ENCODE data around the gene FGB. TPM values are rescaled to one million over a fixed set of nuclear protein-coding genes. Genes with fewer than 3 reads are reported as not detected.

The FGB gene
- total and polyA plus RNA-seq, 2 donors (not counting 1 experiment from before 2014, with no cell fraction given), result not detected

DNA sequence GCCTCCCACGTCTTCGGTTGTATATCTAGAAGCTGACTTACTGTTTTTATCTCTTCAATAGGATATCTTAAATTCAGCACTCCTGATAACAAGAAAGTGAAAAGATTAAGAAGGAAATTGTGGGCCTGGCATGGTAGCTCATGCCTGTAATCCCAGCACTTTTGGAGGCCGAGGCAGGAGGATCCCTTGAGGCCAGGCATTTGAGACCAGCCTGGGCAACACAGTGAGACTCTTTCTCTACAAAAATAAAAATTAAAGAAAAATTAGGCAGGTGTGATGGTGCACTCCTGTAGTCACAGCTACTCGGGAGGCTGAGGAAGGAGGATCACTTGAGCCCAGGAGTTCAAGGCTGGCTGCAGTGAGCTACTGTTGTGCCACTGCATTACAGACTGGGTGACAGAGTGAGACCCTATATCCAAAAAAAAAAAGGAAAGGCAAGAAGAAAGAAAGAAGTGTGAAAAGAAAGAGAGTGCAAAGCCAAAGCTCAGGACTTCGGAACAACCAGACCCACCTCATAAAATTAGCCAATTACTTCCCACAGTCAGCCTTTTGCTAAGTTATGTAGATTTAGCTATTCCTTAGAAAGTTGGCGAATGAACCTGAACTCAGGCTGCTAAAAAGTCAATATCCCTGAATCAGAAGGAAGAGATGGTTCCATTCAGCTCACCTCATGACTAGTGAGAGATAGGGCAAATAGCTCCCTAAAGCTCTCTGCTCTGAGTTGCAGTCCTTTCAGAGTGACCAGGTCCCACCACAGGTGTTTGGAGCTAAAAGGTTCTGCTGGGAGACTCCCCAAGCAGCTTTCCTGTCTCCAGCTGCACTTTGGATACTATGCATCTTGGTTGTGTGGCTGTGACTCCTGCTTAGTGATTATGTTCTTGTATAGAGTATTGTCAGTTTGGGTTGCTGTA is 40.5 kb downstream of the FGB start:
- WGBS (ENCODE audit: insufficient coverage), result 70% methylated on average over 2 of the region's 6 CpGs
- H2AFZ ChIP-seq (ENCODE audit: insufficient read depth, low read depth, low read length, poor library complexity, severe bottlenecking), result no peak overlapping the region

More for the DNA sequence above, 40.5 kb downstream of the FGB start:
- no peak overlapping the region for H3K9ac ChIP-seq (ENCODE audit: low read length)
- no peak overlapping the region for H3K27ac Mint-ChIP-seq
- H3K27ac ChIP-seq (ENCODE audit: low read length in 2 of 2), result no peak overlapping the region
- POLR2A ChIA-PET, result no interaction called here
- H3K4me1 Mint-ChIP-seq, result no peaks in the 10 kb centered on the region
- ATAC-seq (ENCODE audit: low read depth) (no peak), DNase-seq (no peak)
- no peak overlapping the region for H3K4me3 ChIP-seq (ENCODE audit: control extremely low read depth in 1 of 5, extremely low read depth in 1 of 5, insufficient read depth in 1 of 5, low read depth in 2 of 5, low read length in 4 of 5)
- H3K4me1 ChIP-seq (ENCODE audit: control insufficient read depth in 2 of 2, insufficient read depth in 2 of 2, low read length in 2 of 2), result no peaks in the 10 kb centered on the region
- H3K9me3 Mint-ChIP-seq (ENCODE audit: insufficient read depth), result no peaks in the 10 kb centered on the region
- H3K9me3 ChIP-seq (ENCODE audit: control extremely low read depth in 1 of 3, control insufficient read depth in 2 of 3, insufficient read depth in 1 of 3, low read length in 2 of 3), result no peaks in the 10 kb centered on the region
- CTCF ChIA-PET, result interaction anchor here (0.7 kb wide), 1 partner anchor 53 kb away, joined by 3 read pairs; the partner anchor contains the start of gene PLRG1
- H3K27me3 ChIP-seq (replicated peaks in 1 of 4; ENCODE audit: control extremely low read depth in 1 of 4, control insufficient read depth in 3 of 4, insufficient read depth in 4 of 4, low read length in 3 of 4), result peaks cover 0 to 12% (median 4%) of the 10 kb centered on the region in 4 experiments
- intact Hi-C loops (cut with micrococcal nuclease), result no loop called here
- TF ChIP-seq, protein P1, sequence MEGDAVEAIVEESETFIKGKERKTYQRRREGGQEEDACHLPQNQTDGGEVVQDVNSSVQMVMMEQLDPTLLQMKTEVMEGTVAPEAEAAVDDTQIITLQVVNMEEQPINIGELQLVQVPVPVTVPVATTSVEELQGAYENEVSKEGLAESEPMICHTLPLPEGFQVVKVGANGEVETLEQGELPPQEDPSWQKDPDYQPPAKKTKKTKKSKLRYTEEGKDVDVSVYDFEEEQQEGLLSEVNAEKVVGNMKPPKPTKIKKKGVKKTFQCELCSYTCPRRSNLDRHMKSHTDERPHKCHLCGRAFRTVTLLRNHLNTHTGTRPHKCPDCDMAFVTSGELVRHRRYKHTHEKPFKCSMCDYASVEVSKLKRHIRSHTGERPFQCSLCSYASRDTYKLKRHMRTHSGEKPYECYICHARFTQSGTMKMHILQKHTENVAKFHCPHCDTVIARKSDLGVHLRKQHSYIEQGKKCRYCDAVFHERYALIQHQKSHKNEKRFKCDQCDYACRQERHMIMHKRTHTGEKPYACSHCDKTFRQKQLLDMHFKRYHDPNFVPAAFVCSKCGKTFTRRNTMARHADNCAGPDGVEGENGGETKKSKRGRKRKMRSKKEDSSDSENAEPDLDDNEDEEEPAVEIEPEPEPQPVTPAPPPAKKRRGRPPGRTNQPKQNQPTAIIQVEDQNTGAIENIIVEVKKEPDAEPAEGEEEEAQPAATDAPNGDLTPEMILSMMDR (IDR thresholded peaks at IDR 0.05), result no peak
- no peak for TF ChIP-seq EZH2 (IDR thresholded peaks at IDR 0.05; ENCODE audit: borderline replicate concordance, insufficient read depth, low read depth, low read length, poor library complexity, severe bottlenecking)
- no peaks in the 10 kb centered on the region for H3K79me2 ChIP-seq (ENCODE audit: control insufficient read depth, insufficient read depth, low read length)
- no peak overlapping the region for H3K4me2 ChIP-seq (replicated peaks; ENCODE audit: low read depth, low read length, poor library complexity, severe bottlenecking)
- H3K27me3 Mint-ChIP-seq, result peaks cover 36% of the 10 kb centered on the region
- H3K4me3 Mint-ChIP-seq, result no peak overlapping the region
- no peaks in the 10 kb centered on the region for H3K36me3 ChIP-seq (replicated peaks in 1 of 2; ENCODE audit: control extremely low read depth in 1 of 2, control insufficient read depth in 1 of 2, extremely low read depth in 1 of 2, insufficient read depth in 2 of 2, low read length in 1 of 2)
- no peaks in the 10 kb centered on the region for H4K20me1 ChIP-seq (ENCODE audit: control insufficient read depth, insufficient read depth, low read length, poor library complexity, severe bottlenecking)
